ENCODE data around the gene ZNF580. TPM values are rescaled to one million over a fixed set of nuclear protein-coding genes. Genes with fewer than 3 reads are reported as not detected.

The ZNF580 gene
- polyA plus RNA-seq, 2 donors: 12.8 to 14.2 TPM

GRCh38 chr19:55605207-55605636, 35.6 kb upstream of the ZNF580 start:
- H3K9me3 ChIP-seq (ENCODE audit: control insufficient read depth in 2 of 2, insufficient read depth in 1 of 2, low read depth in 1 of 2, low read length in 1 of 2): no peaks in the 10 kb centered on the region
- H3K27me3 ChIP-seq (ENCODE audit: control insufficient read depth in 1 of 2, insufficient read depth in 2 of 2, low read length in 2 of 2): no peaks in the 10 kb centered on the region
- H3K4me1 ChIP-seq (ENCODE audit: control insufficient read depth in 2 of 2, insufficient read depth in 2 of 2, low read length in 1 of 2): peaks cover 0 to 9% of the 10 kb centered on the region in 2 donors
- H3K27ac ChIP-seq (ENCODE audit: low read depth in 2 of 2, low read length in 1 of 2): peak overlapping the region; percentile 90 to 96
- H3K36me3 ChIP-seq (ENCODE audit: control insufficient read depth in 2 of 2, insufficient read depth in 2 of 2, low read length in 1 of 2): peaks cover 0 to 10% of the 10 kb centered on the region in 2 donors
- H3K4me3 ChIP-seq (ENCODE audit: low read depth in 1 of 2, low read length in 2 of 2): peak overlapping the region; percentile 69 to 75
- WGBS, 2 donors: 0% methylated on average over 35 to 43 of the region's 43 CpGs

- Histone ChIP-seq H3K4me1 (ENCODE audit: control insufficient read depth in 2 of 2, insufficient read depth in 2 of 2, low read length in 1 of 2) (peaks cover 0 to 9% of the 10 kb centered on the region in 2 donors), H3K36me3 (ENCODE audit: control insufficient read depth in 2 of 2, insufficient read depth in 2 of 2, low read length in 1 of 2) (peaks cover 0 to 10% of the 10 kb centered on the region in 2 donors), H3K27me3 (ENCODE audit: control insufficient read depth in 1 of 2, insufficient read depth in 2 of 2, low read length in 2 of 2) (no peaks in the 10 kb centered on the region), H3K4me3 (ENCODE audit: low read depth in 1 of 2, low read length in 2 of 2) (peak within 1 kb of the TSS; percentile 69 to 75), H3K27ac (ENCODE audit: low read depth in 2 of 2, low read length in 1 of 2) (peak within 1 kb of the TSS; percentile 90 to 96), H3K9me3 (ENCODE audit: control insufficient read depth in 2 of 2, insufficient read depth in 1 of 2, low read depth in 1 of 2, low read length in 1 of 2) (no peaks in the 10 kb centered on the region)
- 1% methylated on average over 23 to 44 of the region's 44 CpGs for WGBS, 2 donors
These were observed 34.9 kb upstream of the ZNF580 start, which contains the start of gene ZNF865 for GRCh38 chr19:55605637-55606470. ZNF865 (plus strand) TSS chr19:55605647; CDS start chr19:55613619, 7,972 bp downstream.

- Histone ChIP-seq H3K36me3 (ENCODE audit: control insufficient read depth in 2 of 2, insufficient read depth in 2 of 2, low read length in 1 of 2) (peaks cover 0 to 10% of the 10 kb centered on the region in 2 donors), H3K27me3 (ENCODE audit: control insufficient read depth in 1 of 2, insufficient read depth in 2 of 2, low read length in 2 of 2) (no peaks in the 10 kb centered on the region), H3K4me1 (ENCODE audit: control insufficient read depth in 2 of 2, insufficient read depth in 2 of 2, low read length in 1 of 2) (peaks cover under 1 to 7% of the 10 kb centered on the region in 2 donors), H3K27ac (ENCODE audit: low read depth in 2 of 2, low read length in 1 of 2) (peak overlapping the region; percentile 36 to 96), H3K9me3 (ENCODE audit: control insufficient read depth in 2 of 2, insufficient read depth in 1 of 2, low read depth in 1 of 2, low read length in 1 of 2) (no peaks in the 10 kb centered on the region), H3K4me3 (ENCODE audit: low read depth in 1 of 2, low read length in 2 of 2) (peak overlapping the region; percentile 69 to 75)
- WGBS, 2 donors: 19 to 22% methylated on average over 12 of the region's 12 CpGs
These were observed 34.4 kb upstream of the ZNF580 start for GRCh38 chr19:55606471-55606787.

- Histone ChIP-seq H3K36me3 (ENCODE audit: control insufficient read depth in 2 of 2, insufficient read depth in 2 of 2, low read length in 1 of 2) (peaks cover 0 to 10% of the 10 kb centered on the region in 2 donors), H3K27me3 (ENCODE audit: control insufficient read depth in 1 of 2, insufficient read depth in 2 of 2, low read length in 2 of 2) (no peaks in the 10 kb centered on the region), H3K27ac (ENCODE audit: low read depth in 2 of 2, low read length in 1 of 2) (peak overlapping the region; percentile 36 to 96), H3K4me3 (ENCODE audit: low read depth in 1 of 2, low read length in 2 of 2) (peak overlapping the region in 1 of 2 donors; percentile 69), H3K4me1 (ENCODE audit: control insufficient read depth in 2 of 2, insufficient read depth in 2 of 2, low read length in 1 of 2) (peaks cover 3 to 7% of the 10 kb centered on the region in 2 donors), H3K9me3 (ENCODE audit: control insufficient read depth in 2 of 2, insufficient read depth in 1 of 2, low read depth in 1 of 2, low read length in 1 of 2) (no peaks in the 10 kb centered on the region)
- WGBS, 2 donors: 68 to 71% methylated on average over 9 of the region's 9 CpGs
These were observed 34.0 kb upstream of the ZNF580 start for GRCh38 chr19:55606817-55607216.

- Histone ChIP-seq H3K27me3 (ENCODE audit: control insufficient read depth in 1 of 2, insufficient read depth in 2 of 2, low read length in 2 of 2) (no peaks in the 10 kb centered on the region), H3K36me3 (ENCODE audit: control insufficient read depth in 2 of 2, insufficient read depth in 2 of 2, low read length in 1 of 2) (peaks cover 0 to 3% of the 10 kb centered on the region in 2 donors), H3K27ac (ENCODE audit: low read depth in 2 of 2, low read length in 1 of 2) (no peak overlapping the region), H3K9me3 (ENCODE audit: control insufficient read depth in 2 of 2, insufficient read depth in 1 of 2, low read depth in 1 of 2, low read length in 1 of 2) (no peaks in the 10 kb centered on the region), H3K4me1 (ENCODE audit: control insufficient read depth in 2 of 2, insufficient read depth in 2 of 2, low read length in 1 of 2) (peaks cover 3 to 7% of the 10 kb centered on the region in 2 donors), H3K4me3 (ENCODE audit: low read depth in 1 of 2, low read length in 2 of 2) (no peak overlapping the region)
- 93% methylated on average over 5 of the region's 5 CpGs for WGBS, 2 donors
These were observed 31.5 kb upstream of the ZNF580 start for GRCh38 chr19:55609326-55609725.

- H3K4me3 ChIP-seq (ENCODE audit: low read depth in 1 of 2, low read length in 2 of 2): no peak overlapping the region
- peaks cover 0 to 19% of the 10 kb centered on the region in 2 donors for H3K36me3 ChIP-seq (ENCODE audit: control insufficient read depth in 2 of 2, insufficient read depth in 2 of 2, low read length in 1 of 2)
- H3K9me3 ChIP-seq (ENCODE audit: control insufficient read depth in 2 of 2, insufficient read depth in 1 of 2, low read depth in 1 of 2, low read length in 1 of 2): no peaks in the 10 kb centered on the region
- WGBS, 2 donors: 74 to 75% methylated on average over 15 of the region's 15 CpGs
- no peaks in the 10 kb centered on the region for H3K27me3 ChIP-seq (ENCODE audit: control insufficient read depth in 1 of 2, insufficient read depth in 2 of 2, low read length in 2 of 2)
- no peak overlapping the region for H3K27ac ChIP-seq (ENCODE audit: low read depth in 2 of 2, low read length in 1 of 2)
- peaks cover 1 to 3% of the 10 kb centered on the region in 2 donors for H3K4me1 ChIP-seq (ENCODE audit: control insufficient read depth in 2 of 2, insufficient read depth in 2 of 2, low read length in 1 of 2)
These were observed 29.4 kb upstream of the ZNF580 start for GRCh38 chr19:55611300-55611982.

- Histone ChIP-seq H3K36me3 (ENCODE audit: control insufficient read depth in 2 of 2, insufficient read depth in 2 of 2, low read length in 1 of 2) (peaks cover 0 to 24% of the 10 kb centered on the region in 2 donors), H3K4me3 (ENCODE audit: low read depth in 1 of 2, low read length in 2 of 2) (no peak overlapping the region), H3K9me3 (ENCODE audit: control insufficient read depth in 2 of 2, insufficient read depth in 1 of 2, low read depth in 1 of 2, low read length in 1 of 2) (no peaks in the 10 kb centered on the region), H3K27me3 (ENCODE audit: control insufficient read depth in 1 of 2, insufficient read depth in 2 of 2, low read length in 2 of 2) (no peaks in the 10 kb centered on the region), H3K4me1 (ENCODE audit: control insufficient read depth in 2 of 2, insufficient read depth in 2 of 2, low read length in 1 of 2) (peaks cover 0 to 3% of the 10 kb centered on the region in 2 donors), H3K27ac (ENCODE audit: low read depth in 2 of 2, low read length in 1 of 2) (no peak overlapping the region)
- WGBS, 2 donors: 78 to 84% methylated on average over 3 of the region's 3 CpGs
These were observed 28.7 kb upstream of the ZNF580 start for GRCh38 chr19:55611983-55612645.

GRCh38 chr19:55613396-55613795, 27.4 kb upstream of the ZNF580 start:
- Histone ChIP-seq H3K36me3 (ENCODE audit: control insufficient read depth in 2 of 2, insufficient read depth in 2 of 2, low read length in 1 of 2) (peaks cover 0 to 27% of the 10 kb centered on the region in 2 donors), H3K4me3 (ENCODE audit: low read depth in 1 of 2, low read length in 2 of 2) (no peak overlapping the region), H3K4me1 (ENCODE audit: control insufficient read depth in 2 of 2, insufficient read depth in 2 of 2, low read length in 1 of 2) (peaks cover 0 to 3% of the 10 kb centered on the region in 2 donors), H3K27ac (ENCODE audit: low read depth in 2 of 2, low read length in 1 of 2) (no peak overlapping the region), H3K27me3 (ENCODE audit: control insufficient read depth in 1 of 2, insufficient read depth in 2 of 2, low read length in 2 of 2) (no peaks in the 10 kb centered on the region), H3K9me3 (ENCODE audit: control insufficient read depth in 2 of 2, insufficient read depth in 1 of 2, low read depth in 1 of 2, low read length in 1 of 2) (no peaks in the 10 kb centered on the region)
- 94 to 96% methylated on average over 27 of the region's 27 CpGs for WGBS, 2 donors

GRCh38 chr19:55613930-55614710, 26.7 kb upstream of the ZNF580 start:
- WGBS, 2 donors: 95 to 96% methylated on average over 64 to 75 of the region's 75 CpGs
- no peaks in the 10 kb centered on the region for H3K27me3 ChIP-seq (ENCODE audit: control insufficient read depth in 1 of 2, insufficient read depth in 2 of 2, low read length in 2 of 2)
- no peak overlapping the region for H3K27ac ChIP-seq (ENCODE audit: low read depth in 2 of 2, low read length in 1 of 2)
- peaks cover 0 to 3% of the 10 kb centered on the region in 2 donors for H3K4me1 ChIP-seq (ENCODE audit: control insufficient read depth in 2 of 2, insufficient read depth in 2 of 2, low read length in 1 of 2)
- H3K4me3 ChIP-seq (ENCODE audit: low read depth in 1 of 2, low read length in 2 of 2): no peak overlapping the region
- peaks cover 0 to 27% of the 10 kb centered on the region in 2 donors for H3K36me3 ChIP-seq (ENCODE audit: control insufficient read depth in 2 of 2, insufficient read depth in 2 of 2, low read length in 1 of 2)
- no peaks in the 10 kb centered on the region for H3K9me3 ChIP-seq (ENCODE audit: control insufficient read depth in 2 of 2, insufficient read depth in 1 of 2, low read depth in 1 of 2, low read length in 1 of 2)

Measured in esophagus (tissue), 2 donors.